ENCODE measurements around the gene CACNA1C.

The CACNA1C gene

GRCh38 chr12:2461046-2461445 is 408.3 kb downstream of the CACNA1C start:
- Histone ChIP-seq H3K27me3 (ENCODE audit: control insufficient read depth, insufficient read depth, low read length, poor library complexity, severe bottlenecking) (no peaks in the 10 kb centered on the region), H3K9me3 (ENCODE audit: control insufficient read depth, low read length) (no peaks in the 10 kb centered on the region), H3K4me1 (ENCODE audit: control insufficient read depth, insufficient read depth, low read length) (peaks cover 10% of the 10 kb centered on the region), H3K27ac (ENCODE audit: insufficient read depth, low read depth, low read length, poor library complexity, severe bottlenecking) (no peak overlapping the region), H3K36me3 (ENCODE audit: control insufficient read depth, insufficient read depth, low read length) (no peaks in the 10 kb centered on the region), H3K4me3 (ENCODE audit: insufficient read depth, low read depth, low read length) (no peak overlapping the region)
- 89 to 95% methylated on average over 4 of the region's 4 CpGs for WGBS, 2 experiments

- WGBS, 2 experiments, result 94 to 96% methylated on average over 12 of the region's 12 CpGs
- H3K4me3 ChIP-seq (ENCODE audit: insufficient read depth, low read depth, low read length), result no peak overlapping the region
- H3K9me3 ChIP-seq (ENCODE audit: control insufficient read depth, low read length), result no peaks in the 10 kb centered on the region
- peaks cover 10% of the 10 kb centered on the region for H3K4me1 ChIP-seq (ENCODE audit: control insufficient read depth, insufficient read depth, low read length)
- no peaks in the 10 kb centered on the region for H3K36me3 ChIP-seq (ENCODE audit: control insufficient read depth, insufficient read depth, low read length)
- H3K27me3 ChIP-seq (ENCODE audit: control insufficient read depth, insufficient read depth, low read length, poor library complexity, severe bottlenecking), result no peaks in the 10 kb centered on the region
- no peak overlapping the region for H3K27ac ChIP-seq (ENCODE audit: insufficient read depth, low read depth, low read length, poor library complexity, severe bottlenecking)
Measured at GRCh38 chr12:2461645-2462044, 408.9 kb downstream of the CACNA1C start.

GRCh38 chr12:2462087-2462486 is 409.3 kb downstream of the CACNA1C start:
- H3K4me3 ChIP-seq (ENCODE audit: insufficient read depth, low read depth, low read length), result no peak overlapping the region
- H3K36me3 ChIP-seq (ENCODE audit: control insufficient read depth, insufficient read depth, low read length), result no peaks in the 10 kb centered on the region
- H3K27ac ChIP-seq (ENCODE audit: insufficient read depth, low read depth, low read length, poor library complexity, severe bottlenecking), result no peak overlapping the region
- WGBS, 2 experiments, result 89 to 92% methylated on average over 14 of the region's 14 CpGs
- peaks cover 10% of the 10 kb centered on the region for H3K4me1 ChIP-seq (ENCODE audit: control insufficient read depth, insufficient read depth, low read length)
- no peaks in the 10 kb centered on the region for H3K9me3 ChIP-seq (ENCODE audit: control insufficient read depth, low read length)
- no peaks in the 10 kb centered on the region for H3K27me3 ChIP-seq (ENCODE audit: control insufficient read depth, insufficient read depth, low read length, poor library complexity, severe bottlenecking)

DNA sequence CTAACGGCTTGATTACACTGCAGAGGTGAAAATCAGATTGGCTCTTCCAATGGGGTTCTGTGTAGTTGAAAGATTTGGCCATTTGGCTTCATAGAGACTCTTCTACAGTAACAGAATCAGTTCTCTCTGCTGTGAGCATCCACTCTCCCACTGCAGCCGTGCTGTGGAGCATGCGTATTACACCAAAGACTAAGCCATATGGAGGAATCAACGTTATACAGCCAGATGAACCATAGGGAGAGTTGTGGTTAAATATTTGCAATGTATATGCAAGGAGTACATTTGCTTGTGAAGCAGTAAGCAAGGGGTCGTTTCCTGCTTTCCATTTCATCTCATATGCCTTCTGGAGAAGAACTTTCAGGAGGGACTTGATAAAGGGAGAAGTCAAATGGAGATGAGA is 410.9 kb downstream of the CACNA1C start:
- no peak overlapping the region for H3K4me3 ChIP-seq (ENCODE audit: insufficient read depth, low read depth, low read length)
- no peaks in the 10 kb centered on the region for H3K36me3 ChIP-seq (ENCODE audit: control insufficient read depth, insufficient read depth, low read length)
- no peaks in the 10 kb centered on the region for H3K9me3 ChIP-seq (ENCODE audit: control insufficient read depth, low read length)
- H3K27ac ChIP-seq (ENCODE audit: insufficient read depth, low read depth, low read length, poor library complexity, severe bottlenecking), result no peak overlapping the region
- H3K27me3 ChIP-seq (ENCODE audit: control insufficient read depth, insufficient read depth, low read length, poor library complexity, severe bottlenecking), result no peaks in the 10 kb centered on the region
- no peaks in the 10 kb centered on the region for H3K4me1 ChIP-seq (ENCODE audit: control insufficient read depth, insufficient read depth, low read length)
- 81% methylated on average over 5 of the region's 5 CpGs for WGBS, 2 experiments

GRCh38 chr12:2465681-2466080 is 412.9 kb downstream of the CACNA1C start:
- no peak overlapping the region for H3K27ac ChIP-seq (ENCODE audit: insufficient read depth, low read depth, low read length, poor library complexity, severe bottlenecking)
- H3K4me3 ChIP-seq (ENCODE audit: insufficient read depth, low read depth, low read length), result no peak overlapping the region
- H3K9me3 ChIP-seq (ENCODE audit: control insufficient read depth, low read length), result no peaks in the 10 kb centered on the region
- no peaks in the 10 kb centered on the region for H3K4me1 ChIP-seq (ENCODE audit: control insufficient read depth, insufficient read depth, low read length)
- H3K27me3 ChIP-seq (ENCODE audit: control insufficient read depth, insufficient read depth, low read length, poor library complexity, severe bottlenecking), result no peaks in the 10 kb centered on the region
- WGBS, 2 experiments, result 92 to 94% methylated on average over 10 of the region's 10 CpGs
- H3K36me3 ChIP-seq (ENCODE audit: control insufficient read depth, insufficient read depth, low read length), result no peaks in the 10 kb centered on the region

- 88 to 89% methylated on average over 3 of the region's 3 CpGs for WGBS, 2 experiments
- Histone ChIP-seq H3K4me1 (ENCODE audit: control insufficient read depth, insufficient read depth, low read length) (no peaks in the 10 kb centered on the region), H3K27me3 (ENCODE audit: control insufficient read depth, insufficient read depth, low read length, poor library complexity, severe bottlenecking) (no peaks in the 10 kb centered on the region), H3K4me3 (ENCODE audit: insufficient read depth, low read depth, low read length) (no peak overlapping the region), H3K36me3 (ENCODE audit: control insufficient read depth, insufficient read depth, low read length) (no peaks in the 10 kb centered on the region), H3K9me3 (ENCODE audit: control insufficient read depth, low read length) (no peaks in the 10 kb centered on the region), H3K27ac (ENCODE audit: insufficient read depth, low read depth, low read length, poor library complexity, severe bottlenecking) (no peak overlapping the region)
Measured at GRCh38 chr12:2466211-2466610, 413.4 kb downstream of the CACNA1C start.

DNA sequence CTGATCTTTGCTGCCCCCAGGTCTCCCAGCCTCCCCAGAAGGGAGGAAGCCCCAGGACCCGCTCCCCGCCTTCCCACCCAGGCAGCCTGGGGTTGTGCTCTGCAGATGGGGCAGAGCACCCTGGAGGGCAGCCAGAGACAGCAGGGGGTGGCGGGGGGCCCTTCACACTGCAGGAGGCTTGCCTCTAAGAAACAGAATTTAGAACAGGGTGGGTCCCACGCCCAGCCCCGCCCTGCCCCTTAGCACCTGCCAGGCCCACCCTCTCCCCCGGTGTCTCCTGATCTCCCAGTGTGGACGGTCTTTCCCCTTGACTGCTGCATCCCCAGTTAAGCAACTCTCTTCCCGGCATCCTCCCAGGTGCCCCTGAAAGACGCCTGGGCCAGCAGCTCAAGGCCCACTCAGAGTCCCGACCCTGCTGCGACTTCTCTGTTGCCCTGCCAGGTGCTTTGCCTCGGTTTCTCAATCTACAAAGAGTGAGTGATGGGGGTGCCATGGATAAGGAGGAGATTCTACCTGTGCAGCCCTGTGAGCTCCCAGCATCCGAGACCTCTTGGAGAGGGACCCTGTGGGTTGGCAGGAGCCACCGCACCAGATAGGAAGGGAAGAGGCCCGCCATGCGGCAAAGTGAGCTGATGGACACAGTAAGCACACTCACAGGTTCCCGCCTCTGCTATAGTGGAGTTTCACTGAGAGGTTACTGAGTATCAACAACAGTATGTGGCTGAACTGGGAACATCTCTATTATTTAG is 414.8 kb downstream of the CACNA1C start:
- Histone ChIP-seq H3K4me3 (ENCODE audit: insufficient read depth, low read depth, low read length) (no peak overlapping the region), H3K27me3 (ENCODE audit: control insufficient read depth, insufficient read depth, low read length, poor library complexity, severe bottlenecking) (no peaks in the 10 kb centered on the region), H3K36me3 (ENCODE audit: control insufficient read depth, insufficient read depth, low read length) (no peaks in the 10 kb centered on the region), H3K9me3 (ENCODE audit: control insufficient read depth, low read length) (no peaks in the 10 kb centered on the region), H3K27ac (ENCODE audit: insufficient read depth, low read depth, low read length, poor library complexity, severe bottlenecking) (no peak overlapping the region), H3K4me1 (ENCODE audit: control insufficient read depth, insufficient read depth, low read length) (no peaks in the 10 kb centered on the region)
- WGBS, 2 experiments, result 95 to 96% methylated on average over 17 of the region's 17 CpGs

- Histone ChIP-seq H3K27ac (ENCODE audit: insufficient read depth, low read depth, low read length, poor library complexity, severe bottlenecking) (no peak overlapping the region), H3K36me3 (ENCODE audit: control insufficient read depth, insufficient read depth, low read length) (no peaks in the 10 kb centered on the region), H3K9me3 (ENCODE audit: control insufficient read depth, low read length) (no peaks in the 10 kb centered on the region), H3K4me1 (ENCODE audit: control insufficient read depth, insufficient read depth, low read length) (no peaks in the 10 kb centered on the region), H3K27me3 (ENCODE audit: control insufficient read depth, insufficient read depth, low read length, poor library complexity, severe bottlenecking) (no peaks in the 10 kb centered on the region), H3K4me3 (ENCODE audit: insufficient read depth, low read depth, low read length) (no peak overlapping the region)
- 82 to 88% methylated on average over 5 of the region's 5 CpGs for WGBS, 2 experiments
Measured at GRCh38 chr12:2475984-2476383, 423.2 kb downstream of the CACNA1C start.

DNA sequence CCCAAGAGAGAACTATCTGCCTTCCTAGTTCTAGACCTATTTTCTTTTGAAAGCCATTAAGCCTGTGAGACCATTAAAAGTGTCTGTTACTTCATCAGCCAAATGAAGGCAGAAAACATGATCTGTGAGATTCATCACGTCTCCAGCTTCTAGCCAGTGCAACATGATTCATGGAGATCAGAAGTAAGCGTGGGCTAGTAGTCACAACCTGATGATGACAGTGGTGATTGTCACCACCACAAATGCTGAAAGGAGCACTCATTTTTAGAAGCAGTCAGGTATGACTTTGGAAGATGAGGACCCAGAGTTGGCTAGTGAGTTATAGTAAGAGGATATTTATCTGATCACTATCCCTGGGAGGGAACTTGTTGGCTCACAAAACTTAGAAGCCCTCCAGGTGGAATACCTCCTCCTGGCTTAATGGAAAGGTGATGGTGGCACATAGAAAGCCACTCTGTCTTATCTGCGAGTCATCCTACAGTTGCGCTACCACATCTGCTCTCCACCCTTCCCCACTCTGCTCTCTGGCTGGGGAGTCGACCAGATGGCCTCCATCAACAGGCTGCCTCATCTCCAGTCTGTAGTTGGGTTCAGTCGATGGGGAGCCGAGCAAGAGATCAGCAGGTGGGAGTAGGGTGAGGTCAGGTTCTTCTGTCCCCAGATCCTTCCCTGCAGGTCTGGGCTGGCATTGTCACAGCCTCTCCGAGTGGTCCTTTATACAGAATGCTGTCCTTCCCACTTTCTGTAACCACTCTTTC is 424.4 kb downstream of the CACNA1C start:
- no peaks in the 10 kb centered on the region for H3K27me3 ChIP-seq (ENCODE audit: control insufficient read depth, insufficient read depth, low read length, poor library complexity, severe bottlenecking)
- no peaks in the 10 kb centered on the region for H3K36me3 ChIP-seq (ENCODE audit: control insufficient read depth, insufficient read depth, low read length)
- no peak overlapping the region for H3K4me3 ChIP-seq (ENCODE audit: insufficient read depth, low read depth, low read length)
- 94 to 95% methylated on average over 8 of the region's 8 CpGs for WGBS, 2 experiments
- no peaks in the 10 kb centered on the region for H3K9me3 ChIP-seq (ENCODE audit: control insufficient read depth, low read length)
- no peaks in the 10 kb centered on the region for H3K4me1 ChIP-seq (ENCODE audit: control insufficient read depth, insufficient read depth, low read length)
- H3K27ac ChIP-seq (ENCODE audit: insufficient read depth, low read depth, low read length, poor library complexity, severe bottlenecking), result no peak overlapping the region

- Histone ChIP-seq H3K4me1 (ENCODE audit: control insufficient read depth, insufficient read depth, low read length) (no peaks in the 10 kb centered on the region), H3K27me3 (ENCODE audit: control insufficient read depth, insufficient read depth, low read length, poor library complexity, severe bottlenecking) (no peaks in the 10 kb centered on the region), H3K4me3 (ENCODE audit: insufficient read depth, low read depth, low read length) (no peak overlapping the region), H3K36me3 (ENCODE audit: control insufficient read depth, insufficient read depth, low read length) (no peaks in the 10 kb centered on the region), H3K9me3 (ENCODE audit: control insufficient read depth, low read length) (no peaks in the 10 kb centered on the region), H3K27ac (ENCODE audit: insufficient read depth, low read depth, low read length, poor library complexity, severe bottlenecking) (no peak overlapping the region)
- WGBS, 2 experiments, result 94 to 96% methylated on average over 12 to 13 of the region's 13 CpGs
Measured at GRCh38 chr12:2479851-2480535, 427.2 kb downstream of the CACNA1C start.
